Putamen (tissue), 1 donor: Measurements from ENCODE around the gene FOSL1.
A peak's percentile ranks its signal among the peaks of the same experiment; 100 is the strongest.

Source experiments
- DNase-seq: peaks from one replicate; pipeline ENCODE4 v3.0.0-alpha.2; 2016; ENCODE audit warnings: low spot score

The FOSL1 gene

DNA sequence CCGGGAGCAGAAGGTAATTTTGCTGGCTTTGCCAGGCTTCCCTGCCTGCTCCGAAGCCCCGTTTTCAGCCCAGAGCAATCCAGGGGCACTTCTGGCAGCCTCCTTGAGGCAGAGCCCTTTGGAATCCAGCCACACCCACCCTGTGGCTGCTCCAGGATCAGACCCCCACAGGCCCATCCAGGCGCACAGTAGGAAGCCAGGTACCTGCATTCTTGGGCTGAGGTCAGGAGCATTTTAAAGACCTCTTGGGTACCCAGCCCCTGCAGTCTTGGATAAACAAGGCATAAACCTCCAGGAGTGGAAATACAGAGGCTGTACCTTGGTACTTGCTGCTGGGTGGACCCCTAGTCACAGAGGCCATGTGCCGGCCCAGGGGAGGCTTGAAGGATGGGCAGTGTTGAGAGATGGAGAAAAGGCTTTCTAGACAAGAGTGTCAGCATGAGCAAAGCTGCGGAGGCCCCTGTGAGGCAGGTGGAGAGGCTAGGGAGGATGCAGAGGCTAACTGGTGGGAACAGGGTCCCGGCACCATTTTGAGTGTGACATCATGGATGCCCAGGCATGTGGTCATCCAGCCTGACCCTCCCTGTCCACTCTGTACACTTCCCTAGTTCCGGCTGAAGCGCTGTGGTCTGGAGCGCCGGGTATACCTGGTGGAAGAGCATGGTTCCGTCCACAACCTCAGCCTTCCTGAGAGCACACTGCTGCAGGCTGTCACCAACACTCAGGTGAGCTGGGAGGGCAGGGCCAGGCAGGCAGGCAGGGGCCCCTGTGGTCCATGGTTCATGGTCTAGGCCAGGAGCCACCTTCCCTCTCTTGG, 36.1 kb downstream of the FOSL1 start:
- DNase-seq: no peak

DNA sequence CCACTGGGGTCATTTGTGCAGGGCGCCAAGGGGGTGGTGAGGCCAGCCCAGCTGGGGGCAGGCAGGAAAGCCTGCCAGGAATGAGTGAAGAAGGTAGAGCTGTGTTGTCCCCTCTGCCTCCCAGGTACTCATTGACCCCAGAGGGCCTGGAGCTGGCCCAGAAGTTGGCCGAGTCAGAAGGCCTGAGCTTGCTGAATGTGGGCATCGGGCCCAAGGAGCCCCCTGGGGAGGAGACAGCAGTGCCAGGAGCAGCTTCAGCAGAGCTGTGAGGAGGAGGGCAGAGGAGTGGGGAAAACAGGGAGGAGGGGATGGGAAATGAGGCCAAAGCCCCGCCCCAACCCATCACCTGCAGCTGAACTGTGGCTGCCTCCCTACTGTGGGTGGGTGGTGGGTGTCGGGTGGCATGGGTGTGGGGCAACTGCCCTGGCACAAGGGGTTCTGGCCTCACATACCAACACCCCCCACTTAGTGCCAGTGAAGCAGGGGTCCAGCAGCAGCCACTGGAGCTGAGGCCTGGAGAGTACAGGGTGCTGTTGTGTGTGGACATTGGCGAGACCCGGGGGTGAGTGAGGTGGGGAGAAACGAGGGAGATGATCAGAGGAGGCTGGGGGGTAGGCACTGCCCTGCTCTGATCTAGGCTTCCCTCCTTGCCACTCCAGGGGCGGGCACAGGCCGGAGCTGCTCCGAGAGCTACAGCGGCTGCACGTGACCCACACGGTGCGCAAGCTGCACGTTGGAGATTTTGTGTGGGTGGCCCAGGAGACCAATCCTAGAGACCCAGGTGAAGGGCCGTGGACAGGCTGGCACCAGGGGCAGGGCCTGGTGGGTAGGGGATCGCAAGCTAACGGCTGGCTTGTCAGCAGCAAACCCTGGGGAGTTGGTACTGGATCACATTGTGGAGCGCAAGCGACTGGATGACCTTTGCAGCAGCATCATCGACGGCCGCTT, 37.0 kb downstream of the FOSL1 start:
- no peak for DNase-seq

GRCh38 chr11:65862191-65862735, 37.9 kb downstream of the FOSL1 start:
- DNase-seq: no peak

- no peak for DNase-seq
Measured at GRCh38 chr11:65861533-65862183, 38.5 kb downstream of the FOSL1 start.

GRCh38 chr11:65861165-65861505, 39.1 kb downstream of the FOSL1 start:
- DNase-seq: no peak

- peak; percentile 92 for DNase-seq
Measured at GRCh38 chr11:65860278-65861164, 39.7 kb downstream of the FOSL1 start, which contains the start of gene MUS81. Gene MUS81 (plus strand): TSS chr11:65860433. CDS start chr11:65860754, 321 bp downstream.

DNA sequence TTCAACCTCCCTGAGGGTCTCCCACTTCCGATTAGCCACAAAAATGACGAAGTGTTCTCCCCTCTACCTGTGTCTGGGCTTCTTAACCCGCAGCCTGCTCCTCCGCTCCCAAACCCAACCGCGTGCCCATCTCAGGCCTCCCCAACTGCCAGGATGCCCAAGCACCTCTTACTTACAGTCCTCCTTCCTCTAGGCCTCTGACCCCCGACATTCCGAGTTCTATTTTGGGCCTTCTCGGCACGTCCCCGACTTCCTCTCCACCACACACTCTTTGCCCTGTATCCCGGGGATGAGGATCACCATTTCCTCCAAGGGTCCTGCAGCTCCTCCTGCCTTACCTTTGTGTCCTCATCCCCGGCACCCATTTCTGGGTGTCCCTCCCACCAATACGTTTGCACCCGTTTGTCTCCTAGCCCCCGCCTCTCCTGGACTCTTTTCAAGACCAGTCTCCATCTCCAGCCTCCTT, 40.3 kb downstream of the FOSL1 start:
- no peak for DNase-seq

DNA sequence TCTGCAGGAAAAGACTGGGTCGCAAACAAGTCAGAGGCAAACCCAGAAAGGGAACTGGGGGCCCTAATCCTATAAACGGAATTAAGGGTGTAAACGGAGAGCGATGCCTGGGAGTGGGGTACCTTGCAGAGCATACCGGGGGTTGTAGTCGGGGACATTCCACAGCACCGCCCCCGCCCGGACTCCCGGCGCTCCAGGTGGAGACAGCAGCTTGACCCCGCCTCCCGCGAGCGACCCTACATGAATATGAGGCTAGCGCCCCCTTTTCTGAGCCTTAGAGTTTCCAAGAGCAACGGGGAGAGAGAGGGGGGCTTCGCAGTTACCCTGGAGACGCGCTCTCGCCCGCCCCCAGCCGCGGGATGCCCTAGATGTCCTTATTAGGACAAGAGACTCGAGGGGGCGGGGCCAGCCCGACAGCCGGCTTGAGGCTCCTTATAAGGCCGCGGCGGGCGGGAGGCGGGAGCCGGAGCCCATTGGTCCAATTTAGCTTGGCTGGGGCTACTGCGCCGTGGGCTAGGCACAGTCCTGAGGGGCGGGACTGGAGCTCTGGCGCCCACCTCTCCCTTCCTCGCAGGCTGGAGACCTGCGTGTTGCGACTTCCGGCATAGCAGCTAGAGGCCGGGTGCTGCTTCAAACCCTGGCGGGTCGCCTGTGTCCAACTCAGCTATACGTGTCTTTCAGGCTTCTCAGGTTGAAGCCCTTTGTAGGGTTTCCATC, 40.9 kb downstream of the FOSL1 start:
- peak; percentile 96 for DNase-seq

DNA sequence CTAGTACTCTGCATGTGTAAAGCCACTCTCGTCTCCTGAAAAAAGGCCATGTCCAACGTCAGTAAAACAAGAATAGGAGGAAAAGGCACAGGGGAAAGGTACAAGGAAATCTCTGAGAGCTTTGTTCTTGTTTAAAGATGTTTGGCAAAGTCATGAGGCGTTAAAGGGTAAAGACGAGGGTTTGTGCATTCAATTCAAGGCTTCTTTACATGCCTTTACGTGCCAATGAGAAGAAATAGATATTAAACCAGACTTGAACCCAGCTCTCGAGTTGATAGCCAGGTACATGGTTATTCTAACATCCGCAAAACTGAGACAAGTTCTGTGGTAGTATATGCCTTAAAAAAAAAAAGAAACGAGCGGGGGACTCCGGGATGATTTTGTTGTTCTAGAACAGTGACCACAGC, 41.5 kb downstream of the FOSL1 start:
- no peak for DNase-seq

DNA sequence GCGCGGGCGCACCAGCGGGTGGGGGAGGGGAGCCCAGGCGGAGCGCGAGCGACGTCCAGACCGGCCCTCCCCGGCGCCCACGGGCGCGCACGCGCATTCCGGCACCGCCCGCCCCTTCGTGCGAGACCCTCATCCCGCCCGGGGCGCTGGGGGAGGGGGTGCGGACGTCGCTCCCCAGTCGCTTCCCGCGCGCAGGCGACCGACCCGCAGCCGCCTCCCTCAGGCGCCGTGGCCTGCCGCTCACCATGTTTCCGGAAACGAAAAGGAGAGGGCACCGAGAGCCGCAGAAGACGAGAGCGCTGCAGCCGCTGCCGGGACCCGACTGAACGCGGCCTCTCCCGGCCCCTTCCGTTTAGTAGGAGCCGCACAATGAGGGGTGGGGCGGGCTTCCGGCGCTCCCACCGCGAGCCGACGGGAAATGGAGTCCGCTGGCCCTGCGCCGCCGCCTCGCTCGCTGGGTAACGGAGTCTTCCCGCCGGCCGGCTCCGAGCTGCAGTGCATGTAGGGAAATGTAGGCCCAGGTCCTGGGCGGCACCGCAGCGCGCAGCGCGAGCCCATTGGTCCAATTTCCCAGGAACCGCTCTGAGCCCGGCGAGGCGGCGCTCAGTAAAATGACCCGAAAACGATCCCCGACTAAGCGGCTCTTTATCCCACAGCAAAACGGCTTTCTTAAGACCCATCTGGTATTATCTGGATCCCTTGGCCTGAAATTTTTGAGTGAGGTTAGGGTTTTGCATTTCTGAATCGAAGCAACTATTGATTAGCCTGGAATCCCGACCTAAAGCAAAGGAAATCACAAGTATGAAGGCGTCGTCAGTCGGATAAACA, 42.1 kb downstream of the FOSL1 start, which contains the start of gene CFL1:
Gene CFL1 (minus strand): TSS at position 328 of the 828 bp plus-strand sequence. CDS start 81 bp downstream, at position 247.
- peak; percentile 97 for DNase-seq

GRCh38 chr11:65857500-65857852, 42.7 kb downstream of the FOSL1 start:
- peak; percentile 64 for DNase-seq

DNA sequence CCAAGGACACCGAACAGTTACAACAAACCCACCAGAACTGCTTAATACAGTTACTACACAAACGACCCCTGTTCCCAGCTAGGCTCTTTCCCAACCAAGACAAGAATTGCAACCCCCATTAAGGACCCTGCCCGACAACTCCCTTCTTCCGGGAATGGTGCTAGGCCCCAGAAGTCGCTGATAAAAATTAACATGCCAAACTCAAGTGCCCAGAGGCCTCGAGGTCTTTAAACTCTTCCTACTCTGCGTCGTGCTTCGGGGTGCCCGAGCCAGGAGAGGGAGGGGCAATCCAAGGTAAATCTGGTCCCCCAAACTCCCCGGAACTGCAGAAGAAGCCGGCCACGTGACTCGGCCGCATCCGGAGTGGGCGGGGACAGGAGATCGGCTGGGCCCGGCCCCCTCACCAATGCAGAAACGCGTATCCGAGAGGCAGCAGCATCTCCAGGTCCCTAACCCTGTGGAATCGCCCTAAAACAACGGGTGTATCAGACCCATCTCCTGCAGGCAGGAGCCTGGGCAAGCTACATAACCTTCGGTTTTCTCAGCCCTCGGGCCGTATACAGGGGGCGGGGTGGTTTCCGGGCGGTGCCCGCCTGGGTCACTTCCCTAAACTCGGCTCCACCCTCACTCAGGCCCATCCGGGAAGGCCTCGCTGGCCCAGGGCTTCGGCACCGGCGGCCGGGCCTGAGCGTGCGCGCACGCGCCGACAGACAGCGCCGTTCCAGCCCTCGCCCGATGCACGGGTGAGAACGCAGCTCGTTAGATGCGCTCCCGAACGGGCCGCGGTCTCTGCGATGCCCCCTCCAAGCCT, 43.3 kb downstream of the FOSL1 start:
- DNase-seq: peak; percentile 83

DNA sequence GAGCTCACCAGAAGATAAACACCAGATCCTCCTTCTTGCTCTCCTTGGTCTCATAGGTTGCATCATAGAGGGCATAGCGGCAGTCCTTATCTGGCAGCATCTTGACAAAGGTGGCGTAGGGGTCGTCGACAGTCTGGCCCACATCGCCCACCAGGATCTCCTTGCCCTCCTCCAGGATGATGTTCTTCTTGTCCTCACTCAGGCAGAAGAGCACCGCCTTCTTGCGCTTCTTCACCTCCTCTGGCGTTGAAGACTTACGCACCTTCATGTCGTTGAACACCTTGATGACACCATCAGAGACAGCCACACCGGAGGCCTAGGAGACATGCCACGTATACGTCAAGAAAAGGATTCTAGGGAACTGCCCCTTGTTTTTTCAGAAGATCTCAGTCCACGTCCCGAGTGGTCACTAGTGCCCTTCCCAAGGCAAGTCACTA, 44.2 kb downstream of the FOSL1 start:
- DNase-seq: no peak

DNA sequence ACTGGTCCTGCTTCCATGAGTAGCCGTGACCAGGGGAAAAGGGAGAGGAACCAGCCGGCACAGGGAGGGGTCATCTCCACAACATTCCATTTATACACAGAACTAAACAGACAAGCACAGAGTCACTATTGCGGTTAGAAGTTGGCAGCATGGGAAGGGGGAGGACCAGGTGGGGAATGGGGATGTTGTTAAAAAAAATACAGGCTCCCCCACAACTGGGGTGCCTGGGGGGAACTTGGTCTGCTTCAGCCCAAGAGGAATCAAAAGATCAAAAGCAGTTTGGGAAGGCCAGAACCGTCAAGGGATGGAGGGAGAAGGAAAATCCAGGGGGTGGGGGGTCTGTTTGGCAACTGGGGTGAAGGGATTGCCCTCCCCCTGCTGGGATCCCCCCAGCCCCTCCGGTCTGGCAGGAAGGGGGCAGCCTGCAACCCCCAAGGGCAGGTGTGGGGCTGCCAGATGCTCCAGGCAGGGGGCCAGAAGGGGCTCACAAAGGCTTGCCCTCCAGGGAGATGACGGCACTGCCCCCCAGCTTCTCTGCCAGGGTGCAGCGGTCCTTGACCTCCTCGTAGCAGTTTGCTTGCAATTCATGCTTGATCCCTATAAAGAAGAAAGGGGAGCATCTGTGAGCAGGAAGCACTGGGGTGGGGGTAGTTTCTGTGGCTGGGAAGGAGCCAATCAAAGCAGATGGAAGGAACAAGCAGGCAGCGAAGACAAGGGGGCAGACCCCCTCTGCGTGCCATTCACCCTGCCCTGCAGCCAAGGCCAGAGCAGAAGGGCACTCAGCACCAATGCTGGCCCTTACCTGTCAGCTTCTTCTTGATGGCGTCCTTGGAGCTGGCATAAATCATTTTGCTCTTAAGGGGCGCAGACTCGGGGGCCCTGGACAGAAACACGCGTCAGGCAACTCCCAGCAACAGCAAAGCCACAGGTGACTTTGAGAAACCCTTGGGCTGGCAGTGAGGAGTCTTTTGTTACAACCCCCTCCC, 45.0 kb downstream of the FOSL1 start:
- DNase-seq: no peak

- no peak for DNase-seq
Measured at GRCh38 chr11:65854161-65854592, 46.0 kb downstream of the FOSL1 start.

GRCh38 chr11:65853246-65853979, 46.8 kb downstream of the FOSL1 start:
- DNase-seq: no peak
